ENCODE measurements around the gene MOCOS.

GRCh38 chr18:36153203-36153602, 34.1 kb upstream of the MOCOS start:
- TF ChIP-seq CTCF (IDR thresholded peaks at IDR 0.05) = no peak
- no peak for TF ChIP-seq POLR2A (IDR thresholded peaks at IDR 0.05)

Measured in body of pancreas (tissue), 4 donors.